GM12878 (cell line): Measurements from ENCODE around the gene SPDYE1.
"Not testable (repeated sequence)": the region's sequence is repeated elsewhere in the genome, so short reads cannot be mapped to it uniquely, and the experiment has no call there.

Experiments
- CBFB ChIP-seq: IDR thresholded peaks from 2 replicates; pipeline ENCODE4 v1.6.1; 2016; ENCODE audit warnings: antibody characterized with exemption, low read depth
- CHD4 ChIP-seq: fragments of 200-600 bp; sonication (generic); IDR thresholded peaks from 2 replicates; pipeline ENCODE4 v1.6.1; 2016; ENCODE audit warnings: mild to moderate bottlenecking
- EZH2 ChIP-seq: IDR thresholded peaks from 2 replicates; pipeline ENCODE4 v1.6.1; 2012; ENCODE audit warnings: low read depth, mild to moderate bottlenecking, control low read depth, inconsistent platforms, low read length, borderline replicate concordance; ENCODE audit not compliant: control insufficient read depth
- SMC3 ChIP-seq: IDR thresholded peaks from 2 replicates; pipeline ENCODE4 v1.6.1; 2011; ENCODE audit warnings: low read length, improper control_type of control experiment, borderline replicate concordance
- SUPT20H ChIP-seq: IDR thresholded peaks from 2 replicates; pipeline ENCODE4 v1.6.1; 2011; ENCODE audit warnings: low read depth, mild to moderate bottlenecking, low read length, moderate library complexity, borderline replicate concordance; ENCODE audit not compliant: control insufficient read depth
- TF ChIP-seq, protein P1 (sequence below): IDR thresholded peaks from 2 replicates; pipeline ENCODE4 v1.6.1; 2011; ENCODE audit warnings: borderline replicate concordance, low read depth, mild to moderate bottlenecking, moderate library complexity, mixed read lengths, low read length; ENCODE audit not compliant: insufficient read depth; ENCODE audit errors: extremely low read length
- TF ChIP-seq, protein P2 (sequence below), 3 experiments: IDR thresholded peaks in 2 of 3; conservative IDR thresholded peaks in 1 of 3; 2 replicates each; pipeline ENCODE4 v1.5.1; 2011; ENCODE audit warnings: low read depth in 3 of 3, low read length in 3 of 3, mild to moderate bottlenecking in 3 of 3, control low read depth in 2 of 3, moderate library complexity in 2 of 3, inconsistent platforms in 1 of 3, mixed read lengths in 1 of 3; ENCODE audit not compliant: control insufficient read depth in 2 of 3, insufficient read depth in 1 of 3; ENCODE audit errors: extremely low read depth in 1 of 3

DNA sequence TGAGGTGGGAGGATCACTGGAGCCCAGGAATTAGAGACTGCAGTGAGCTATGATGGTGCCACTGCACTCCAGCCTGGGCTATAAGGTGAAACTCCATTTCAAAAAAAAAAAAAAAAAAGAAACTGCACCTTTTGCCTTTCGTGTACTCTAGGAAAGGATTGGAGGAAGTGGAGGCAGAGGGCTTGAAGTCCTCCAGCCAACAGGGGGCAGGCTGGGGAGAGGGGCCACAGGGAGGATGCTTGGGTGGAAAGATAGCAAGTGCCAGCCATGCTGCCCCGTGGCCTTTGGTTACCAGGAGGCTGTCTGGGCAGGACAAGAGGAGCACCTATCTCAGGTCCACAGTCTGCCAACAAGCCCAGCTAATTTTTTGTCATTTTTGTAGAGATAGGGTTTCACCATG, 14.0 kb upstream of the SPDYE1 start:
- TF ChIP-seq, protein P1, sequence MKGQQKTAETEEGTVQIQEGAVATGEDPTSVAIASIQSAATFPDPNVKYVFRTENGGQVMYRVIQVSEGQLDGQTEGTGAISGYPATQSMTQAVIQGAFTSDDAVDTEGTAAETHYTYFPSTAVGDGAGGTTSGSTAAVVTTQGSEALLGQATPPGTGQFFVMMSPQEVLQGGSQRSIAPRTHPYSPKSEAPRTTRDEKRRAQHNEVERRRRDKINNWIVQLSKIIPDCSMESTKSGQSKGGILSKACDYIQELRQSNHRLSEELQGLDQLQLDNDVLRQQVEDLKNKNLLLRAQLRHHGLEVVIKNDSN: not testable (repeated sequence)
- TF ChIP-seq, protein P2, sequence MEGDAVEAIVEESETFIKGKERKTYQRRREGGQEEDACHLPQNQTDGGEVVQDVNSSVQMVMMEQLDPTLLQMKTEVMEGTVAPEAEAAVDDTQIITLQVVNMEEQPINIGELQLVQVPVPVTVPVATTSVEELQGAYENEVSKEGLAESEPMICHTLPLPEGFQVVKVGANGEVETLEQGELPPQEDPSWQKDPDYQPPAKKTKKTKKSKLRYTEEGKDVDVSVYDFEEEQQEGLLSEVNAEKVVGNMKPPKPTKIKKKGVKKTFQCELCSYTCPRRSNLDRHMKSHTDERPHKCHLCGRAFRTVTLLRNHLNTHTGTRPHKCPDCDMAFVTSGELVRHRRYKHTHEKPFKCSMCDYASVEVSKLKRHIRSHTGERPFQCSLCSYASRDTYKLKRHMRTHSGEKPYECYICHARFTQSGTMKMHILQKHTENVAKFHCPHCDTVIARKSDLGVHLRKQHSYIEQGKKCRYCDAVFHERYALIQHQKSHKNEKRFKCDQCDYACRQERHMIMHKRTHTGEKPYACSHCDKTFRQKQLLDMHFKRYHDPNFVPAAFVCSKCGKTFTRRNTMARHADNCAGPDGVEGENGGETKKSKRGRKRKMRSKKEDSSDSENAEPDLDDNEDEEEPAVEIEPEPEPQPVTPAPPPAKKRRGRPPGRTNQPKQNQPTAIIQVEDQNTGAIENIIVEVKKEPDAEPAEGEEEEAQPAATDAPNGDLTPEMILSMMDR (IDR thresholded peaks at IDR 0.05 in 2 of 3, conservative IDR thresholded peaks at IDR 0.05 in 1 of 3; ENCODE audit: control insufficient read depth in 2 of 3, extremely low read depth in 1 of 3, insufficient read depth in 1 of 3, low read depth in 3 of 3, low read length in 3 of 3): not testable (repeated sequence)
- TF ChIP-seq CHD4, SMC3, CBFB, EZH2, SUPT20H: not testable (repeated sequence)
